Effector memory CD8-positive, alpha-beta T cell (primary cell): ENCODE results near the gene GNG11.
"Not testable (repeated sequence)": the region's sequence is repeated elsewhere in the genome, so short reads cannot be mapped to it uniquely, and the experiment has no call there.

Source experiments
- ATAC-seq: fragments of 150-1000 bp; cut with Tn5 transposase; replicated peaks from 2 replicates; pipeline ENCODE4 v1.10.0; 2021; ENCODE audit warnings: mild to moderate bottlenecking, moderate library complexity
- DNase-seq, 3 experiments: peaks; one replicate each; pipeline ENCODE4 v3.0.0; 2021
- H3K27ac Mint-ChIP-seq, 2 donors: one replicate each; pipeline ENCODE4 v1.8.0; 2022; ENCODE audit warnings: mild to moderate bottlenecking in 2 of 2, mixed read lengths in 2 of 2, moderate library complexity in 2 of 2
- H3K27me3 Mint-ChIP-seq, 2 donors: one replicate each; pipeline ENCODE4 v1.8.0; 2022; ENCODE audit warnings: mixed read lengths in 2 of 2
- H3K36me3 Mint-ChIP-seq: one replicate; pipeline ENCODE4 v1.8.0; 2022; ENCODE audit warnings: mild to moderate bottlenecking, moderate library complexity, mixed read lengths; ENCODE audit not compliant: insufficient read depth
- H3K4me1 Mint-ChIP-seq, 2 donors: one replicate each; pipeline ENCODE4 v1.8.0; 2022; ENCODE audit warnings: low read depth in 2 of 2, mixed read lengths in 2 of 2
- H3K4me3 Mint-ChIP-seq, 2 donors: one replicate each; pipeline ENCODE4 v1.8.0; 2022; ENCODE audit warnings: mild to moderate bottlenecking in 2 of 2, mixed read lengths in 2 of 2, moderate library complexity in 2 of 2
- H3K9me3 Mint-ChIP-seq, 2 donors: one replicate each; pipeline ENCODE4 v1.8.0; 2022; ENCODE audit warnings: mixed read lengths in 2 of 2

The GNG11 gene

DNA sequence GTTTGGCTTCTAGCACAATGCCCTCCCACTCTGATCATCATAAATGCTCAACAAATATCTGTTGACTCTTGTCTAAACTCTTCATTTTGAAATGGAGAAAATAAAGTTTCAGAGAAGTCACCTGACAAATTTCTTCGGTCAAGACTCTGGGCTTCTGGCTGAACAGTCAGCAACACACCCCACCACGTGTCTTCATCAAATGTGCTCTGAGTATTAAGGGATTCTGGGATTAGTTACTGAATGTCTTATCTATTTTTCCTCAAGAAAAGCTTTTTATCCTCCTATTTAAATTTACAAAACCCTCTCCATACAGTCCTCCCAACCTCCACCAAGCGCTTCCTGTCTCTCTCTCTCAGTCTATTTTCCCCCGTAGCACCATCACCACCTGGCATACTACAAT lies 5.2 kb upstream of the GNG11 start:
- not testable (repeated sequence) for ATAC-seq, H3K9me3 Mint-ChIP-seq, DNase-seq, H3K36me3 Mint-ChIP-seq, H3K27ac Mint-ChIP-seq, H3K4me3 Mint-ChIP-seq, H3K4me1 Mint-ChIP-seq
- peaks cover 14 to 22% of the 10 kb centered on the region in 2 donors for H3K27me3 Mint-ChIP-seq

DNA sequence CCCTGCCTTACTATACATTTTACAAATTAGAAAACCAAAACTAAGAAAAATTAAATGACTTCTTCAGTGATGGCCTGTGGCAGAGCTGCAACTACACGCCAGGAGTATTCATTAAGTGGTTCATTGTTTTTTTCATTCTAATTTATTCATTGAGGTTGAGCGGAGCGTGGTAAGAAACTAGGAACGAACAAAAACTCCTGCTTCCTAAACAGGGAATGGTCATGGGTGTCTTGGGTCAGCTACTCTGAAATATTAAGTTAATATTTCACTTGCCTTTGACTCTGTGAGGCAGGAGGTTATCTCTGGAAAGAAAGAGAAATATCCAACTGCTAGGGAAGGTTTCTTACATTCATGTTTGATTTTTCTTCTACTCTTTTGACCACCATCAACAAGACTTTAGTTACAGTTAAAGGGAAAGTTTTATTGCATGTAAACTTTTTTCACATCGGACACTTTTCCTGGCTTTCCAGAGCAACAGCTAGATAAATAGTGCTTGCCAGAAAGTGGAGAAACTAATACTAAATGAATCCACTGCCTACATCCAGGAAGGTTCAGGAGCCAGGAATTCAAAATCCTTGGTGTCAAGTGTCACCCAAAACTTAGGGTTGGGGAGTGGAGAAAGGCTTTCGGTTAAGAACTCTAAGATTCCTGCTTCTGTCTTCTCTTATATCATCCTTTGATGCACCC lies 896 bp upstream of the GNG11 start:
- H3K27ac Mint-ChIP-seq, result no peak overlapping the region
- peaks cover 0 to 4% of the 10 kb centered on the region in 2 donors for H3K4me1 Mint-ChIP-seq
- no peaks in the 10 kb centered on the region for H3K36me3 Mint-ChIP-seq
- no peak for DNase-seq
- no peak overlapping the region for H3K4me3 Mint-ChIP-seq
- peaks cover 14 to 45% of the 10 kb centered on the region in 2 donors for H3K27me3 Mint-ChIP-seq
- ATAC-seq, result no peak
- H3K9me3 Mint-ChIP-seq, result no peaks in the 10 kb centered on the region

DNA sequence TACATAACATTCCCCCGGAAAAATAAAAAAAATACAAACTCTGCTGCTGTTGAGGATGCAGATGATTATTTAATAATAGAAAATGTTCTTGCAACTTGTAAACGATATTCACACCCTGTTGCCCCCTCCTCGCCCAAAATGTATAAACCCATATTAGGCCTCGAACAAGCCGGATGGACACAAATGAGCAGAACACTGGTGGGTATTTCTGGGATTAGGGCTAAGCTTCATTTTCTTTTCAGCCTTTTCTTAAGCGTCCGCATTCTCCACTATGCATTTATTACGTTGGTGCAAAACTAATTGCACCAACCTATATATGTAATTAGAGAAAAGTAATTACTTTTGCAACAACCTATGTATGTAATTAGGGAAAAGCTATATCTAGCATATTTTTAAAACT lies 349 bp upstream of the GNG11 start:
- Mint-ChIP-seq H3K27ac (no peak overlapping the region), H3K36me3 (no peaks in the 10 kb centered on the region), H3K27me3 (peaks cover 14 to 47% of the 10 kb centered on the region in 2 donors), H3K4me1 (peaks cover 0 to 4% of the 10 kb centered on the region in 2 donors), H3K4me3 (peak overlapping the region in 1 of 2 donors; percentile 33), H3K9me3 (no peaks in the 10 kb centered on the region)
- no peak for DNase-seq
- ATAC-seq, result no peak

GRCh38 chr7:93923296-93923695 lies 1.8 kb downstream of the GNG11 start:
- H3K4me3 Mint-ChIP-seq, result no peak overlapping the region
- no peak for DNase-seq

GRCh38 chr7:93923942-93924341 lies 2.4 kb downstream of the GNG11 start:
- no peak for ATAC-seq
- H3K4me3 Mint-ChIP-seq, result no peak overlapping the region
- peaks cover 0 to 4% of the 10 kb centered on the region in 2 donors for H3K4me1 Mint-ChIP-seq
- DNase-seq, result no peak
- peaks cover 11 to 57% of the 10 kb centered on the region in 2 donors for H3K27me3 Mint-ChIP-seq
- H3K9me3 Mint-ChIP-seq, result no peaks in the 10 kb centered on the region
- no peak overlapping the region for H3K27ac Mint-ChIP-seq
- H3K36me3 Mint-ChIP-seq, result no peaks in the 10 kb centered on the region

More at GRCh38 chr7:93923296-93923695, 1.8 kb downstream of the GNG11 start:
- Mint-ChIP-seq H3K36me3 (no peaks in the 10 kb centered on the region), H3K27ac (no peak overlapping the region), H3K27me3 (peaks cover 8 to 53% of the 10 kb centered on the region in 2 donors), H3K9me3 (no peaks in the 10 kb centered on the region), H3K4me1 (peaks cover 0 to 4% of the 10 kb centered on the region in 2 donors)
- no peak for ATAC-seq

DNA sequence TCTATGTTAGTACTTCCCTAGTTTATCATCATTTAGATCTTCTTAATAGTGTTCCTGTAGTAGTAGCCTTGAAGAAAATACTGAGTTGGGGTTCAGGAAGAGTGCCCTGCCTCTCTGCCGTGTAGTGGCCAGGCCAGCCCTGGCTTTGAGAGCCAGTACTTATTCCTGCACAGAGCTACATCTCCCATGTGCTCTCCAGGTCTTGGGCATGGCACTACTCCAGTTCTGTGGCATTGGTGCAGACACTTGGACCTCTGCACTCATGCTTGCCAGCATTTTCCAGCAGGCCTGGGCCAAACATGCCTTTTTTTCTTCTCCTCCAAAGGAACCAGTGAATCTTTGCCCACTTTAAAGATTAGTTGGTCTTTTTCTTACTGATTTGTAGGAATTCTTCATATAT lies 5.3 kb downstream of the GNG11 start:
- H3K4me3 Mint-ChIP-seq, result no peak overlapping the region
- no peaks in the 10 kb centered on the region for H3K9me3 Mint-ChIP-seq
- H3K4me1 Mint-ChIP-seq, result peaks cover 0 to 2% of the 10 kb centered on the region in 2 donors
- ATAC-seq (no peak), DNase-seq (no peak)
- H3K27me3 Mint-ChIP-seq, result peaks cover 15 to 44% of the 10 kb centered on the region in 2 donors
- no peaks in the 10 kb centered on the region for H3K36me3 Mint-ChIP-seq
- H3K27ac Mint-ChIP-seq, result no peak overlapping the region

DNA sequence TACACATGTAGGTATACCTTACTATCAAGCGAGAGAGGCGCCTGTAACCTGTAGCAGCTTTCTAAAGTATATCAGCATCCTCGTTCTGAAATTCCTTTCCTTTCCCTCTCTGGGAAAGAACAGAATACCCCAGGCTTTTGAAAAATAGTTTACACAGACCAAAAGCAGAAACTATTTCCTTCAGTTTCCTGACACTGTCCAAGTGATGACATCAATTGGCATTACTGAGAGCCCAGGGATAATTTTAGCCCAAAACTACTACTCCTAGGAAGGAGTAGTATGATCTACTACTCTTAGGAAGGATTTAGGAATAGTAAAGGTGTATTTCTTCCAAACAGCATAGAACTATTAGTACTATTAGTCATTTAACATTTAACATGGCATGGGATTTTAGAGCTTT lies 6.0 kb downstream of the GNG11 start:
- ATAC-seq, result no peak

DNA sequence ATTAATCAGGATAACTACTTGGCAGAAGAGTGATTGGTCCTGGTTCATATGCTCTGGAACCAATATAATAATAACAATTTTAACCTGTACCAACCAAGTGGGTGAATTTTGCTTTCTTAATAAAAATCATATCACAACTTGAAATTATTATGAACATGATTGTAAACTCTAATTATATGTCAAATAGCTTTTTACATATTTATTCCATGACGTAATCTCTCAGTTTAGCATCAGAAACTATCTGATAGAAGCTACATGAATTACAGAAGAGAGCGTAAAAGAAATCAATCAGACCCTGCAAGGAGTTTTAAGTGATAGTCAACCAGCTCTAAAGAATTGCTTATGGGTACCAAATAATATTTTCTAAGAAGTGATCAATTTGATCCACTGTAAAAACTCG lies 10.1 kb downstream of the GNG11 start:
- no peak overlapping the region for H3K27ac Mint-ChIP-seq
- ATAC-seq, result no peak
- H3K36me3 Mint-ChIP-seq, result no peaks in the 10 kb centered on the region
- no peaks in the 10 kb centered on the region for H3K9me3 Mint-ChIP-seq
- no peak overlapping the region for H3K4me3 Mint-ChIP-seq
- no peaks in the 10 kb centered on the region for H3K4me1 Mint-ChIP-seq
- peaks cover 15 to 19% of the 10 kb centered on the region in 2 donors for H3K27me3 Mint-ChIP-seq
- DNase-seq, result no peak

More for the DNA sequence above, 6.0 kb downstream of the GNG11 start:
- no peak overlapping the region for H3K4me3 Mint-ChIP-seq
- no peak overlapping the region for H3K27ac Mint-ChIP-seq
- no peak for DNase-seq
- peaks cover 15 to 40% of the 10 kb centered on the region in 2 donors for H3K27me3 Mint-ChIP-seq
- H3K4me1 Mint-ChIP-seq, result no peaks in the 10 kb centered on the region
- H3K36me3 Mint-ChIP-seq, result no peaks in the 10 kb centered on the region
- no peaks in the 10 kb centered on the region for H3K9me3 Mint-ChIP-seq

DNA sequence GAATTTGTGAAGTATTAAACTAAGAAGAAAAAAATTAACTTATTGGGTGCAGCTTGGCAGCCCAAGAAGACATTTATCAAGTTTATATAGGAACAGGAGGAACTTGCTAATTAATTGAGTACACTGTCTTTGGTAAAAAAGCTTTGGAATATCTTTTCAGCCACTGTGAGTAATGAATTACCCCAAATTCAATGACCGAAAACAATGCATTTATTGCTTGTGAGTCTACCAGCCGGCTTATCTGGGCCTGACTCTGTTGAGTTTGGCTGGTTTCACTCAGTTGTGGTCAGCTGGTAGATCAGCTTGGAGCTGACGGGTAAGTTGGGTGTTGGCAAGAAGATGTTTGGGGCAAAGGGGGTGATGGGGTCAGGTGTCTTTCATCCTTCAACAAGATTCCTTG lies 11.6 kb downstream of the GNG11 start:
- DNase-seq (no peak), ATAC-seq (no peak)
- Mint-ChIP-seq H3K27ac (no peak overlapping the region), H3K4me1 (no peaks in the 10 kb centered on the region), H3K36me3 (no peaks in the 10 kb centered on the region), H3K4me3 (no peak overlapping the region), H3K9me3 (no peaks in the 10 kb centered on the region), H3K27me3 (peaks cover 8 to 15% of the 10 kb centered on the region in 2 donors)

- Mint-ChIP-seq H3K36me3 (no peaks in the 10 kb centered on the region), H3K4me3 (no peak overlapping the region), H3K27ac (no peak overlapping the region), H3K27me3 (peaks cover 0 to 7% of the 10 kb centered on the region in 2 donors), H3K9me3 (no peaks in the 10 kb centered on the region), H3K4me1 (no peaks in the 10 kb centered on the region)
- DNase-seq (no peak), ATAC-seq (no peak)
Measured at GRCh38 chr7:93935102-93935501, 13.6 kb downstream of the GNG11 start.

DNA sequence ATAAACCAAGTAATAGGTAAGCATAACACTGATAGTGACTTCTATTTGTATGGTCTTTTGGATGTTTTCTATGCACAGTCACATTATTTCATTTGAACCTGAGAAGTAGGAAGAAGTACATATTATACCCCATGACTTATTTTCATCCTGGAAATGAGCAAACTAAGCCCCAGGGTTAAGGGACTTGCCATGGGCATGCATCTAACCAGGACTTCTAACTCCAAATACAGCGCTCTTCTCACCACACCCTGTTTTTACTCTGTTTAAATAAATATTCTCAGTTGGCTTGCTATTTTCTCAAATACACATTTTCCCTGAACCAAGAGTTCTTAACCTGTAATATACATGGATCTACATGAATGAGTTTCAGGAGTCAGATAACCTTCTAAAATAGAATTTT lies 16.3 kb downstream of the GNG11 start:
- no peaks in the 10 kb centered on the region for H3K27me3 Mint-ChIP-seq
- no peak for ATAC-seq
- H3K36me3 Mint-ChIP-seq, result no peaks in the 10 kb centered on the region
- no peak overlapping the region for H3K4me3 Mint-ChIP-seq
- DNase-seq, result no peak
- H3K9me3 Mint-ChIP-seq, result no peaks in the 10 kb centered on the region
- H3K4me1 Mint-ChIP-seq, result no peaks in the 10 kb centered on the region
- no peak overlapping the region for H3K27ac Mint-ChIP-seq

GRCh38 chr7:93938293-93938692 lies 16.8 kb downstream of the GNG11 start:
- no peak overlapping the region for H3K27ac Mint-ChIP-seq
- no peaks in the 10 kb centered on the region for H3K4me1 Mint-ChIP-seq
- no peaks in the 10 kb centered on the region for H3K36me3 Mint-ChIP-seq
- H3K9me3 Mint-ChIP-seq, result no peaks in the 10 kb centered on the region
- DNase-seq, result no peak
- H3K4me3 Mint-ChIP-seq, result no peak overlapping the region
- ATAC-seq, result no peak
- H3K27me3 Mint-ChIP-seq, result no peaks in the 10 kb centered on the region

DNA sequence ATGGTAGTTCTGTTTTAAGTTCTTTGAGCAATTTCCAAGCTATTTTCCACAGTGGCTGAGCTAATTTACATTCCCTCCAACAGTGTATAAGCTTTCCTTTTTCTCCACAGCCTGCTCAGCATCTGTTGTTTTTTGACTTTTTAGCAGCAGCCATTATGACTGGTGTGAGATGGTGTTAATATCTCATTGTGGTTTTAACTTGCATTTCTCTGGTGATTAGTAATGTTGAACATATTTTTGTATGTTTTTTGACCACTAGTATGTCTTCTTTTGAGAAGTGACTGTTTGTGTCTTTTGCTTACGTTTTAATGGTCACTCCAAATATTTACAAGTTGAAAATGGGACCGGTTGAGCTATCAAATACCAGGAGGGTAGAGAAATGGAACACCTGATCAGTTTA lies 20.4 kb downstream of the GNG11 start:
- Mint-ChIP-seq H3K36me3 (no peaks in the 10 kb centered on the region), H3K4me1 (no peaks in the 10 kb centered on the region), H3K4me3 (no peak overlapping the region), H3K9me3 (no peaks in the 10 kb centered on the region), H3K27me3 (peaks cover 0 to 9% of the 10 kb centered on the region in 2 donors), H3K27ac (no peak overlapping the region)
- DNase-seq (no peak), ATAC-seq (no peak)

- ATAC-seq (no peak), DNase-seq (no peak)
- Mint-ChIP-seq H3K27ac (no peak overlapping the region), H3K4me1 (no peaks in the 10 kb centered on the region), H3K36me3 (no peaks in the 10 kb centered on the region), H3K9me3 (no peaks in the 10 kb centered on the region), H3K4me3 (no peak overlapping the region), H3K27me3 (peaks cover 0 to 9% of the 10 kb centered on the region in 2 donors)
Measured at GRCh38 chr7:93943816-93944540, 22.4 kb downstream of the GNG11 start.
